Measurements from ENCODE around the gene AMER2. TPM values are rescaled to one million over a fixed set of nuclear protein-coding genes. Genes with fewer than 3 reads are reported as not detected.

The AMER2 gene
- polyA plus RNA-seq (2011; rRNA removed) (not detected in 2 replicates), polyA minus RNA-seq (2011; rRNA and poly(A)+ RNA removed) (not detected in 2 replicates)

GRCh38 chr13:25171517-25172302 is at the start of gene AMER2:
Gene AMER2 (minus strand): TSS chr13:25172288. CDS start chr13:25171619, 669 bp downstream.
- DNase-seq (ENCODE audit: low read depth, low spot score), result no peak
- no peak within 1 kb of the TSS for H3K27ac ChIP-seq (ENCODE audit: low read depth, low read length)
- peaks cover 31% of the 10 kb centered on the region for H3K27me3 ChIP-seq (ENCODE audit: control insufficient read depth, insufficient read depth, low read length)
- peaks cover 7% of the 10 kb centered on the region; the same call in 1 of the 2 replicates for H3K9me3 ChIP-seq (ENCODE audit: control insufficient read depth, insufficient read depth, low read length)
- POLR2A ChIA-PET, result no interaction called here
- CTCF ChIA-PET, result interaction anchor here (1.4 kb wide), 1 partner anchor 58 kb away, joined by 3 read pairs; no protein-coding TSS in a partner anchor
- peak within 1 kb of the TSS; percentile 32 for H3K4me3 ChIP-seq (ENCODE audit: low read depth, low read length)
- no peak for TF ChIP-seq CTCF (IDR thresholded peaks at IDR 0.05; ENCODE audit: low read depth, low read length)

GRCh38 chr13:25218019-25218418 is 45.9 kb upstream of the AMER2 start:
- POLR2A ChIA-PET, result no interaction called here
- no peak for TF ChIP-seq CTCF (IDR thresholded peaks at IDR 0.05; ENCODE audit: low read depth, low read length)
- Histone ChIP-seq H3K27me3 (ENCODE audit: control insufficient read depth, insufficient read depth, low read length) (peaks cover 10% of the 10 kb centered on the region), H3K27ac (ENCODE audit: low read depth, low read length) (no peak overlapping the region), H3K4me3 (ENCODE audit: low read depth, low read length) (no peak overlapping the region), H3K9me3 (ENCODE audit: control insufficient read depth, insufficient read depth, low read length) (no peaks in the 10 kb centered on the region)
- DNase-seq (ENCODE audit: low read depth, low spot score), result no peak
- CTCF ChIA-PET, result interaction anchor here (0.6 to 1.1 kb wide), 2 partner anchors 10 to 70 kb away, joined by 3 read pairs; no protein-coding TSS in a partner anchor

- POLR2A ChIA-PET, result no interaction called here
These were observed 45.2 kb upstream of the AMER2 start for GRCh38 chr13:25217023-25217885.

GRCh38 chr13:25215253-25215575 is 43.1 kb upstream of the AMER2 start:
- ChIA-PET CTCF (interaction anchor here (1.2 kb wide), 1 partner anchor 161 kb away, joined by 3 read pairs; no protein-coding TSS in a partner anchor), POLR2A (no interaction called here)
- peaks cover 4% of the 10 kb centered on the region for H3K27me3 ChIP-seq (ENCODE audit: control insufficient read depth, insufficient read depth, low read length)
- H3K9me3 ChIP-seq (ENCODE audit: control insufficient read depth, insufficient read depth, low read length), result no peaks in the 10 kb centered on the region
- TF ChIP-seq CTCF (IDR thresholded peaks at IDR 0.05; ENCODE audit: low read depth, low read length), result no peak
- H3K4me3 ChIP-seq (ENCODE audit: low read depth, low read length), result no peak overlapping the region
- H3K27ac ChIP-seq (ENCODE audit: low read depth, low read length), result no peak overlapping the region
- no peak for DNase-seq (ENCODE audit: low read depth, low spot score)

More at GRCh38 chr13:25217023-25217885, 45.2 kb upstream of the AMER2 start:
- TF ChIP-seq CTCF (IDR thresholded peaks at IDR 0.05; ENCODE audit: low read depth, low read length), result no peak
- Histone ChIP-seq H3K27me3 (ENCODE audit: control insufficient read depth, insufficient read depth, low read length) (peaks cover 4% of the 10 kb centered on the region), H3K4me3 (ENCODE audit: low read depth, low read length) (no peak overlapping the region), H3K9me3 (ENCODE audit: control insufficient read depth, insufficient read depth, low read length) (no peaks in the 10 kb centered on the region), H3K27ac (ENCODE audit: low read depth, low read length) (no peak overlapping the region)
- no peak for DNase-seq (ENCODE audit: low read depth, low spot score)
- CTCF ChIA-PET, result interaction anchor here (1.1 kb wide), 1 partner anchor 70 kb away, joined by 3 read pairs; no protein-coding TSS in a partner anchor
